Measurements from ENCODE around the gene HSPB6. TPM values are rescaled to one million over a fixed set of nuclear protein-coding genes. Genes with fewer than 3 reads are reported as not detected.

The HSPB6 gene, protein sequence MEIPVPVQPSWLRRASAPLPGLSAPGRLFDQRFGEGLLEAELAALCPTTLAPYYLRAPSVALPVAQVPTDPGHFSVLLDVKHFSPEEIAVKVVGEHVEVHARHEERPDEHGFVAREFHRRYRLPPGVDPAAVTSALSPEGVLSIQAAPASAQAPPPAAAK
- not detected in 2 replicates for total RNA-seq

DNA sequence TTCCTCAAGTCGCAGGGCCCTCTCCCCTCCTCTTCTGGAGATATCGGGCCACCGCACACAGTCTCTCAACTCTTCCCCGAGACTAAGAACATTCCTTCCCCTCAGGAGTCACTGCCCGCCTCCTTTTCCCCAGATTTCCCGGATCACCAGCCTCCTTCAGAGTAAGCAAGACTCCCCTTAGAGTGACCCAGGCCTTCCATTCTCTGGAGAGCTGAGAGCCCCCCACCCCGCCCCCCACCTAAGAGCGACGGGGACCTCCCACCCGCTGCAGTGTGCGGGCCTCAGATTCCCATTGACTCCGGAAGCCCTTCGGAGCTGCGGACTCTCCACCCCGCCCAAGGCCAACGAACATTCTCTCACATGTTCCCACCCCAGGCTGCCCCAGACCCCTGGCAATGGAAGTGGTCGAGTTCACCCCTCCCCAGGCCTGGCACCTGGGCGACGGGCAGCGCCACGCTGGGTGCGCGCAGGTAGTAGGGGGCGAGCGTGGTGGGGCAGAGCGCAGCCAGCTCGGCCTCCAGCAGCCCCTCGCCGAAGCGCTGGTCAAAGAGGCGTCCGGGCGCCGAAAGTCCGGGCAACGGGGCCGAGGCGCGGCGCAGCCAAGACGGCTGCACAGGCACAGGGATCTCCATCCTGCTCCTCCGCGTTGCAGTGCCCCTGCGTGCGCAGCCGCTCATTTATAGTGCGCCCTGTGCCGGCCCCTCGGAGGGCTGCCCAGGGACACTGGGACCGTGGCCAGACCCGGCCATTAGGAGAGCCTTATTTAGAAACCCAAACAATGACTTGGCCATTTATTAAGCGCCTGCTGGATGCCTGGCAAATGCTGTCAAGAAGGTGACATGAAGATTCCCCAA, at the start of gene HSPB6:
TSS of gene HSPB6 (minus strand) at position 653 of the 854 bp plus-strand sequence. CDS start at position 632, 21 bp downstream.
- intact Hi-C loops (cut with micrococcal nuclease): loop anchor here (5.0 kb wide), 1 partner anchor 209 kb away; the partner anchor contains the start of gene TMEM147
- Mint-ChIP-seq H3K27me3 (peaks cover 15% of the 10 kb centered on the region), H3K4me1 (peaks cover 33% of the 10 kb centered on the region), H3K36me3 (ENCODE audit: low read depth) (peaks cover 34% of the 10 kb centered on the region), H3K4me3 (peak within 1 kb of the TSS; percentile 97), H3K9me3 (no peaks in the 10 kb centered on the region), H3K27ac (peak within 1 kb of the TSS; percentile 96)
- POLR2A ChIA-PET: interaction anchor here (0.7 to 3.8 kb wide), 6 partner anchors 7 to 55 kb away, joined by 3 to 69 read pairs (median 10); partner anchors contain the start of genes IGFLR1, LIN37, PSENEN and U2AF1L4
- CTCF ChIA-PET: interaction anchor here (0.9 kb wide), 1 partner anchor 11 kb away, joined by 3 read pairs; the partner anchor contains the start of genes PSENEN and U2AF1L4
- no peak for ATAC-seq (ENCODE audit: low read depth)
- TF ChIP-seq, protein P1, sequence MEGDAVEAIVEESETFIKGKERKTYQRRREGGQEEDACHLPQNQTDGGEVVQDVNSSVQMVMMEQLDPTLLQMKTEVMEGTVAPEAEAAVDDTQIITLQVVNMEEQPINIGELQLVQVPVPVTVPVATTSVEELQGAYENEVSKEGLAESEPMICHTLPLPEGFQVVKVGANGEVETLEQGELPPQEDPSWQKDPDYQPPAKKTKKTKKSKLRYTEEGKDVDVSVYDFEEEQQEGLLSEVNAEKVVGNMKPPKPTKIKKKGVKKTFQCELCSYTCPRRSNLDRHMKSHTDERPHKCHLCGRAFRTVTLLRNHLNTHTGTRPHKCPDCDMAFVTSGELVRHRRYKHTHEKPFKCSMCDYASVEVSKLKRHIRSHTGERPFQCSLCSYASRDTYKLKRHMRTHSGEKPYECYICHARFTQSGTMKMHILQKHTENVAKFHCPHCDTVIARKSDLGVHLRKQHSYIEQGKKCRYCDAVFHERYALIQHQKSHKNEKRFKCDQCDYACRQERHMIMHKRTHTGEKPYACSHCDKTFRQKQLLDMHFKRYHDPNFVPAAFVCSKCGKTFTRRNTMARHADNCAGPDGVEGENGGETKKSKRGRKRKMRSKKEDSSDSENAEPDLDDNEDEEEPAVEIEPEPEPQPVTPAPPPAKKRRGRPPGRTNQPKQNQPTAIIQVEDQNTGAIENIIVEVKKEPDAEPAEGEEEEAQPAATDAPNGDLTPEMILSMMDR (IDR thresholded peaks at IDR 0.05): no peak
- no peak for DNase-seq

DNA sequence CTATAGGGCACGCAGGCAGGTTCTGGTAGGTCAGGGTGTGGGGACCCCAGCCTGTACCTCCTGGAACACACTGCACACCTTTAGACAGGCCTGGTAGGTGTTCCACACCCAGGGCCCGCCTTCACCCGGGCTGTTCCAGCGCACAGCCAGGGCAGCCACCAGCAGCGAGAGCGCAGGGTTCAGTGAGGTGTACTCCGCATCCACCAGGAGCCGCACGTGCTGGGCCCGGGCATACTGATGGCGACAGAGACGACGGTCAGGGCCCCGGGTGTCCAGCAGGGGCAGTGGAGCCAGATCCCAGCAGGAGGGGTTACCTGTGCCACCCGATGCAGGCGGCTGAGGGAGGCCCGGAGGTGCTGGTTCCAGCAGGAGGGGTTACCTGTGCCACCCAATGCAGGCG, 49.8 kb upstream of the HSPB6 start:
- H3K9me3 Mint-ChIP-seq: peaks cover 2% of the 10 kb centered on the region
- H3K4me3 Mint-ChIP-seq: no peak overlapping the region
- intact Hi-C loops (cut with micrococcal nuclease): no loop called here
- TF ChIP-seq, protein P1 (IDR thresholded peaks at IDR 0.05): no peak
- H3K4me1 Mint-ChIP-seq: peaks cover 10% of the 10 kb centered on the region
- ATAC-seq (ENCODE audit: low read depth) (no peak), DNase-seq (no peak)
- peaks cover 5% of the 10 kb centered on the region for H3K27me3 Mint-ChIP-seq
- no peaks in the 10 kb centered on the region for H3K36me3 Mint-ChIP-seq (ENCODE audit: low read depth)
- ChIA-PET CTCF (no interaction called here), POLR2A (no interaction called here)
- H3K27ac Mint-ChIP-seq: no peak overlapping the region

DNA sequence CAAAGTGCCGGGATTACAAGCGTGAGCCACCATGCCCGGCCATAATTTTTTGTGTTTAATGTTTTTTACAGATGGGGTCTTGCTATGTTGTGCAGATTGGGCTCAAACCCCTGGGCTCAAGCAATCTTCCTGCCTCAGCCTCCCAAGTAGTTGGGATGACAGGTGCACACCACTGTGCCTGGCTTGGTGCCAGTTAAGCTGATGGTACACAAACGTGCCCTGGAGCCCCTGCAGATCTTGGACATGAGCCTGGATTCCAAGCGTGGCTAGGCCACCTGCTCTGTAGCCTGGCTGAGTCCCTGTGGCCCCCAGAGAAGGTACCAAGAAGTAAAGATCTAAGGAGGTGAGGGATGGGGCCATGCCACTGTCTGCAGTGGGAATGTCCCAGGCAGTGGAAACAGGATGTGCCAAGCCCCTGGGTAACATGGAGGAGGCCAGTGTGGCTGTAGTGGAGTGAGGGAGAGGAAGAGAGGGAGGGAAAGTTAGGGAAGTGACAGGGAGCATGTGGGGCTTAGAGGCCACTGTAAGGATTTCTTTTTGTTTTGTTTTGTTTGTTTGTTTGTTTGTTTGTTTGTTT, 48.8 kb upstream of the HSPB6 start:
- Mint-ChIP-seq H3K9me3 (peaks cover 2% of the 10 kb centered on the region), H3K36me3 (ENCODE audit: low read depth) (no peaks in the 10 kb centered on the region), H3K4me3 (no peak overlapping the region), H3K27ac (no peak overlapping the region), H3K27me3 (peaks cover 2% of the 10 kb centered on the region), H3K4me1 (peaks cover 10% of the 10 kb centered on the region)
- ChIA-PET CTCF (no interaction called here), POLR2A (no interaction called here)
- intact Hi-C loops (cut with micrococcal nuclease): no loop called here
- DNase-seq (no peak), ATAC-seq (ENCODE audit: low read depth) (no peak)
- TF ChIP-seq, protein P1 (IDR thresholded peaks at IDR 0.05): no peak

DNA sequence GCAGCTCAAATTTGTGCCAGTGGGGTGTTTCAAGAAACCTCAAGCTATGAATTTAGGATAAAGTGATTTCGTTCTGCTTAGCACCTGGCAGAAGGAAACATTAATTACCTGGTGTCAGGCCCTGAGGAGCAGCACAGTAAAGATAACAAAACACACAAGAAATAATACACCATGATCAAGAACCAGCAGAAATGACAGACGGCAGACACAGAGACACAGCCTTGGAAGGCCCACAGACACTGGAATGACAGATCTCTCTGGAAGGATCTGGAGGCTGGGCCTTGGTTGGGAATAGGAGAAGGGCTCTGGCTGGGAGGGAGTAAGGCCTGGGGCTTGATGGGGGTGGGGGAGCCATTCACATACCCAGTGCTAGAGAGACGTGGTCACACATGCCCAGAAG, 45.0 kb upstream of the HSPB6 start:
- ATAC-seq (ENCODE audit: low read depth) (no peak), DNase-seq (no peak)
- Mint-ChIP-seq H3K36me3 (ENCODE audit: low read depth) (no peaks in the 10 kb centered on the region), H3K27ac (no peak overlapping the region), H3K4me3 (no peak overlapping the region), H3K9me3 (peaks cover 2% of the 10 kb centered on the region), H3K4me1 (peaks cover 14% of the 10 kb centered on the region), H3K27me3 (peaks cover 18% of the 10 kb centered on the region)
- TF ChIP-seq, protein P1 (IDR thresholded peaks at IDR 0.05): no peak
- intact Hi-C loops (cut with micrococcal nuclease): no loop called here
- ChIA-PET CTCF (no interaction called here), POLR2A (no interaction called here)

DNA sequence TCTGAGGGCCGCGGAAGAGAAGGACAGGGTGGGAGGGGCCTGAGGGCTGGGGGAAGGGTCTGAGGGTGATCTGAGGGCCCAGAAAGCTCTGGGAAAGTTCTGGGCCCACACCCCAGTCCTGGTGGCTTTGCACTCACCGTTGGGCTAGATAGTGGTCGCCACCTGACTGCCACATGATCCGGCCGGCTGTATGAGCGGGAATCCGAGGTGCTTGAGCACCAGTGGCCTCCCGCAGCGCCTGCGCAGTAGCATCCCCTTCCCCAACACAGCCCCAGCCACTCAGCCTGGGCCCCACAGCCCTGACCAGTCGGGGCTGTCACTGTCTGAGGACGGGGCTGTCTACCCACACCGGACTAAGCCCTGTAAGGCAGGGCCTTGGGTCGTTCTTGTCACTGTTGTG, 40.8 kb upstream of the HSPB6 start:
- ATAC-seq (ENCODE audit: low read depth) (no peak), DNase-seq (no peak)
- Mint-ChIP-seq H3K27ac (no peak overlapping the region), H3K9me3 (peaks cover 2% of the 10 kb centered on the region), H3K4me3 (peak overlapping the region; percentile 19), H3K4me1 (peaks cover 3% of the 10 kb centered on the region), H3K36me3 (ENCODE audit: low read depth) (no peaks in the 10 kb centered on the region), H3K27me3 (peaks cover 30% of the 10 kb centered on the region)
- intact Hi-C loops (cut with micrococcal nuclease): no loop called here
- ChIA-PET POLR2A (no interaction called here), CTCF (no interaction called here)
- TF ChIP-seq, protein P1 (IDR thresholded peaks at IDR 0.05): no peak

Data from activated B cell treated with CpG ODN at 0.5 μM for 24 hours (primary cell).